Type B pancreatic cell (in vitro differentiated cells): ENCODE data around the gene RIMBP2. TPM values are rescaled to one million over a fixed set of nuclear protein-coding genes. Genes with fewer than 3 reads are reported as not detected.

Experiments used
- DNase-seq: peaks from one replicate; pipeline ENCODE4 v3.0.0; 2021; ENCODE audit warnings: mixed read lengths; ENCODE audit not compliant: unreplicated experiment; ENCODE audit errors: extremely low spot score
- H3K27ac Mint-ChIP-seq: 2 replicates; pipeline ENCODE4 v1.8.0; 2021; ENCODE audit warnings: mild to moderate bottlenecking, mixed read lengths
- H3K27me3 Mint-ChIP-seq: 2 replicates; pipeline ENCODE4 v1.8.0; 2021; ENCODE audit warnings: mixed read lengths
- H3K36me3 Mint-ChIP-seq: 2 replicates; pipeline ENCODE4 v1.8.0; 2021; ENCODE audit warnings: mixed read lengths
- H3K4me1 Mint-ChIP-seq: one replicate; pipeline ENCODE4 v1.8.0; 2021; ENCODE audit warnings: mixed read lengths; ENCODE audit not compliant: unreplicated experiment
- H3K4me3 Mint-ChIP-seq: 2 replicates; pipeline ENCODE4 v1.8.0; 2021; ENCODE audit warnings: mild to moderate bottlenecking, mixed read lengths
- H3K9me3 Mint-ChIP-seq: 2 replicates; pipeline ENCODE4 v1.8.0; 2021; ENCODE audit warnings: mixed read lengths
- CTCF ChIP-seq: fragments of 200-600 bp; sonication (generic); conservative IDR thresholded peaks from 2 replicates; pipeline ENCODE4 v1.5.0; 2021; ENCODE audit warnings: antibody characterized with exemption, mild to moderate bottlenecking
- total RNA-seq: library from RNA; stranded (reverse); gene quantifications from 2 replicates; pipeline ENCODE4 v1.2.1, GENCODE V29; 2021; ENCODE audit warnings: low replicate concordance

The RIMBP2 gene
- total RNA-seq, 1 donor from 2014 or later, result 23.7 TPM

- no peaks in the 10 kb centered on the region for H3K36me3 Mint-ChIP-seq
- no peak overlapping the region for H3K27ac Mint-ChIP-seq
- DNase-seq, result no peak
- H3K27me3 Mint-ChIP-seq, result no peaks in the 10 kb centered on the region
- H3K4me3 Mint-ChIP-seq, result no peak overlapping the region
- no peak for TF ChIP-seq CTCF
- H3K9me3 Mint-ChIP-seq, result no peaks in the 10 kb centered on the region
- no peaks in the 10 kb centered on the region for H3K4me1 Mint-ChIP-seq
Measured at GRCh38 chr12:130491421-130492357, 224.4 kb downstream of the RIMBP2 start.

GRCh38 chr12:130490674-130491073, 225.4 kb downstream of the RIMBP2 start:
- no peaks in the 10 kb centered on the region for H3K9me3 Mint-ChIP-seq
- H3K27ac Mint-ChIP-seq, result no peak overlapping the region
- H3K36me3 Mint-ChIP-seq, result no peaks in the 10 kb centered on the region
- no peak for DNase-seq
- no peak overlapping the region for H3K4me3 Mint-ChIP-seq
- TF ChIP-seq CTCF, result no peak
- no peaks in the 10 kb centered on the region for H3K4me1 Mint-ChIP-seq
- no peaks in the 10 kb centered on the region for H3K27me3 Mint-ChIP-seq

- Mint-ChIP-seq H3K27ac (no peak overlapping the region), H3K36me3 (no peaks in the 10 kb centered on the region), H3K4me1 (no peaks in the 10 kb centered on the region), H3K27me3 (no peaks in the 10 kb centered on the region), H3K9me3 (no peaks in the 10 kb centered on the region), H3K4me3 (no peak overlapping the region)
- TF ChIP-seq CTCF, result no peak
- DNase-seq, result no peak
Measured at GRCh38 chr12:130489293-130489692, 226.8 kb downstream of the RIMBP2 start.

- Mint-ChIP-seq H3K4me3 (no peak overlapping the region), H3K36me3 (no peaks in the 10 kb centered on the region), H3K4me1 (no peaks in the 10 kb centered on the region)
Measured at GRCh38 chr12:130488358-130488710, 227.8 kb downstream of the RIMBP2 start.

GRCh38 chr12:130487636-130488357, 228.3 kb downstream of the RIMBP2 start:
- H3K9me3 Mint-ChIP-seq, result no peaks in the 10 kb centered on the region
- DNase-seq, result no peak
- no peaks in the 10 kb centered on the region for H3K4me1 Mint-ChIP-seq
- H3K4me3 Mint-ChIP-seq, result no peak overlapping the region
- TF ChIP-seq CTCF, result no peak
- no peak overlapping the region for H3K27ac Mint-ChIP-seq
- H3K27me3 Mint-ChIP-seq, result no peaks in the 10 kb centered on the region
- no peaks in the 10 kb centered on the region for H3K36me3 Mint-ChIP-seq

More at GRCh38 chr12:130488358-130488710, 227.8 kb downstream of the RIMBP2 start:
- Mint-ChIP-seq H3K9me3 (no peaks in the 10 kb centered on the region), H3K27me3 (no peaks in the 10 kb centered on the region), H3K27ac (no peak overlapping the region)
- TF ChIP-seq CTCF, result no peak
- no peak for DNase-seq
